Panc1 (cell line): ENCODE data around the gene ZW10. TPM values are rescaled to one million over a fixed set of nuclear protein-coding genes. Genes with fewer than 3 reads are reported as not detected.

Source experiments
- ATAC-seq: fragments of 200-7000 bp; cut with Tn5 transposase; 2 replicates; pipeline ENCODE4 v1.9.1; 2020; ENCODE audit warnings: mild to moderate bottlenecking, moderate library complexity
- BruUV-seq: library from RNA; stranded (reverse); fragments of 400-500 nt; replicated peaks from 2 replicates; lab custom pipeline; 2021; lab: Mats Ljungman, UMichigan
- CTCF ChIA-PET: fragments of 300-600 bp; sonication (Branson Sonifier 250); formaldehyde crosslinking; loops from one replicate; lab custom pipeline; 2022; ENCODE audit warnings: antibody characterized with exemption; lab: Charles Lee
- POLR2A ChIA-PET: fragments of 300-600 bp; sonication (Branson Sonifier 250); formaldehyde crosslinking; loops from one replicate; lab custom pipeline; 2022; ENCODE audit warnings: antibody characterized with exemption; lab: Charles Lee
- DNase-seq: peaks from one replicate; pipeline ENCODE4 v3.0.0-alpha.2; 2010; ENCODE audit warnings: low read depth, low spot score
- H3K27ac ChIP-seq: 2 replicates; pipeline ENCODE4 v1.5.1; 2011; ENCODE audit warnings: mild to moderate bottlenecking, low read length, inconsistent platforms
- H3K27me3 ChIP-seq: fragments of 200-500 bp; sonication (Bioruptor generic); 2 replicates; pipeline ENCODE4 v1.6.0; 2014; ENCODE audit warnings: low read length, inconsistent platforms; ENCODE audit not compliant: control insufficient read depth, insufficient read depth
- H3K36me3 ChIP-seq: fragments of 200-500 bp; sonication (Bioruptor generic); 2 replicates; pipeline ENCODE4 v1.5.1; 2014; ENCODE audit warnings: inconsistent platforms, mild to moderate bottlenecking, low read length, moderate library complexity; ENCODE audit not compliant: control insufficient read depth, insufficient read depth
- H3K4me1 ChIP-seq: 2 replicates; pipeline ENCODE4 v1.5.1; 2011; ENCODE audit warnings: inconsistent platforms, mild to moderate bottlenecking, low read length, moderate library complexity; ENCODE audit not compliant: control insufficient read depth, insufficient read depth
- H3K4me3 ChIP-seq, 2 experiments: 2 replicates each; pipeline ENCODE4 v1.5.1; 2011 to 2012; ENCODE audit warnings: low read depth in 2 of 2, low read length in 2 of 2, mild to moderate bottlenecking in 2 of 2, inconsistent platforms in 1 of 2, moderate library complexity in 1 of 2
- H3K9me3 ChIP-seq: fragments of 200-500 bp; sonication (Bioruptor generic); 2 replicates; pipeline ENCODE4 v1.5.1; 2014; ENCODE audit warnings: low read depth, mild to moderate bottlenecking, inconsistent platforms, low read length, moderate library complexity; ENCODE audit not compliant: control insufficient read depth, insufficient read depth
- POLR2AphosphoS5 ChIP-seq: IDR thresholded peaks from 2 replicates; pipeline ENCODE4 v1.6.1; 2012; ENCODE audit warnings: mild to moderate bottlenecking, low read depth, low read length, moderate library complexity
- REST ChIP-seq, 2 experiments: IDR thresholded peaks; 2 replicates each; pipeline ENCODE4 v1.6.1; 2011 to 2012; ENCODE audit warnings: low read depth in 2 of 2, control low read depth in 1 of 2, low read length in 1 of 2, mild to moderate bottlenecking in 1 of 2, moderate library complexity in 1 of 2; ENCODE audit not compliant: insufficient read depth in 1 of 2
- SIN3A ChIP-seq: IDR thresholded peaks from 2 replicates; pipeline ENCODE4 v1.6.1; 2012; ENCODE audit warnings: low read depth, mild to moderate bottlenecking, low read length, moderate library complexity, borderline replicate concordance; ENCODE audit not compliant: insufficient read depth
- TCF7L2 ChIP-seq: IDR thresholded peaks from 2 replicates; pipeline ENCODE4 v1.6.1; 2011; ENCODE audit warnings: mild to moderate bottlenecking, low read depth, low read length, inconsistent platforms
- in situ Hi-C: cut with HindIII; loops from 2 replicates; pipeline ENCODE4 v1.10.0; 2016; ENCODE audit warnings: low sequenced_read_pairs, low pct_unique_long_range_greater_than_20kb
- intact Hi-C: fragments of 100-400 bp; cut with micrococcal nuclease; formaldehyde crosslinking; loops from one replicate; pipeline ENCODE4 v1.10.0; 2022; ENCODE audit not compliant: unreplicated experiment
- total RNA-seq: library from RNA; stranded (reverse); gene quantifications from one replicate; pipeline ENCODE4 v1.2.1, GENCODE V29; 2021; ENCODE audit not compliant: unreplicated experiment
- TF ChIP-seq, protein P1 (sequence below): fragments of 450-650 bp; IDR thresholded peaks from 2 replicates; pipeline ENCODE4 v1.5.1; 2017; ENCODE audit warnings: mild to moderate bottlenecking

The ZW10 gene
- total RNA-seq, 1 experiment from 2014 or later, result 31.5 TPM

DNA sequence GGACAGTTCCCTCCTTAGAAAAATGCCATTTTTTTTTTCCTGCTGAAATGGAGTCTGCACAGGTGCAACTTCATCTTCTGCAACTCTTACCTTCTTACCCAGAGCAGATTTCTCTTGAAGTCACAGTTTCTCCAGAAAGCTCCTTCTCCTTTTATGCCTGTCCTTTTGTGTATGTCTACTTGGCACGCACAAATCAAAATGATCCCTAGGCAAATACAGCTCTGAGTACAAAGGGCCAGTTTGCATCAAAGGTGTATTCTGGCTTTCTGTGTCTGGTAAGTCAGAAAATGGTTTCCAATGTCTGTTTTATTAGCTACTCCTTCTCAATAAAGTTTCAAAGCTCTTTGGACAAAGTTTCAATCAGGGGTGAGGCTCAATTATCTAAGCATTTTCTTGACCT, 8.6 kb upstream of the ZW10 start:
- H3K4me3 ChIP-seq, result no peak overlapping the region
- BruUV-seq, result no TSS peak
- intact Hi-C loops, result no loop called here
- H3K27ac ChIP-seq, result no peak overlapping the region
- in situ Hi-C loops, result no loop called here
- POLR2A ChIA-PET, result no interaction called here
- CTCF ChIA-PET, result no interaction called here
- no peaks in the 10 kb centered on the region for H3K4me1 ChIP-seq
- TF ChIP-seq REST (IDR thresholded peaks at IDR 0.05; ENCODE audit: insufficient read depth in 1 of 2, low read depth in 2 of 2, low read length in 1 of 2) (no peak), TCF7L2 (no peak), SIN3A (no peak), POLR2AphosphoS5 (no peak)
- TF ChIP-seq, protein P1, sequence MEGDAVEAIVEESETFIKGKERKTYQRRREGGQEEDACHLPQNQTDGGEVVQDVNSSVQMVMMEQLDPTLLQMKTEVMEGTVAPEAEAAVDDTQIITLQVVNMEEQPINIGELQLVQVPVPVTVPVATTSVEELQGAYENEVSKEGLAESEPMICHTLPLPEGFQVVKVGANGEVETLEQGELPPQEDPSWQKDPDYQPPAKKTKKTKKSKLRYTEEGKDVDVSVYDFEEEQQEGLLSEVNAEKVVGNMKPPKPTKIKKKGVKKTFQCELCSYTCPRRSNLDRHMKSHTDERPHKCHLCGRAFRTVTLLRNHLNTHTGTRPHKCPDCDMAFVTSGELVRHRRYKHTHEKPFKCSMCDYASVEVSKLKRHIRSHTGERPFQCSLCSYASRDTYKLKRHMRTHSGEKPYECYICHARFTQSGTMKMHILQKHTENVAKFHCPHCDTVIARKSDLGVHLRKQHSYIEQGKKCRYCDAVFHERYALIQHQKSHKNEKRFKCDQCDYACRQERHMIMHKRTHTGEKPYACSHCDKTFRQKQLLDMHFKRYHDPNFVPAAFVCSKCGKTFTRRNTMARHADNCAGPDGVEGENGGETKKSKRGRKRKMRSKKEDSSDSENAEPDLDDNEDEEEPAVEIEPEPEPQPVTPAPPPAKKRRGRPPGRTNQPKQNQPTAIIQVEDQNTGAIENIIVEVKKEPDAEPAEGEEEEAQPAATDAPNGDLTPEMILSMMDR, result no peak
- no peaks in the 10 kb centered on the region for H3K9me3 ChIP-seq
- DNase-seq, result no peak
- no peak for ATAC-seq
- H3K36me3 ChIP-seq, result no peaks in the 10 kb centered on the region
- peaks cover 5% of the 10 kb centered on the region; the same call in 1 of the 2 replicates for H3K27me3 ChIP-seq

- in situ Hi-C loops (no loop called here), intact Hi-C loops (no loop called here)
- Histone ChIP-seq H3K36me3 (no peaks in the 10 kb centered on the region), H3K27me3 (peaks cover 5% of the 10 kb centered on the region; the same call in 1 of the 2 replicates), H3K9me3 (no peaks in the 10 kb centered on the region), H3K27ac (no peak overlapping the region), H3K4me3 (no peak overlapping the region), H3K4me1 (no peaks in the 10 kb centered on the region)
- ChIA-PET POLR2A (no interaction called here), CTCF (interaction anchor here (0.6 kb wide), 1 partner anchor 10 kb away, joined by 4 read pairs; no protein-coding TSS in a partner anchor)
- TF ChIP-seq TCF7L2, result no peak
- no peak for TF ChIP-seq POLR2AphosphoS5
- TF ChIP-seq SIN3A, result no peak
- TF ChIP-seq REST (IDR thresholded peaks at IDR 0.05; ENCODE audit: insufficient read depth in 1 of 2, low read depth in 2 of 2, low read length in 1 of 2), result no peak
- TF ChIP-seq, protein P1, result no peak
- ATAC-seq (no peak), DNase-seq (no peak)
- no TSS peak for BruUV-seq
Measured at GRCh38 chr11:113781682-113782081, 8.2 kb upstream of the ZW10 start.
